Measurements from ENCODE around the gene CBX1. TPM values are rescaled to one million over a fixed set of nuclear protein-coding genes. Genes with fewer than 3 reads are reported as not detected.

CBX1 gene
- total RNA-seq, 1 donor, result 8.1 TPM

- Histone ChIP-seq H3K4me3 (ENCODE audit: low read length) (no peak overlapping the region), H3K9me3 (ENCODE audit: low read depth, low read length) (no peaks in the 10 kb centered on the region), H3K4me1 (ENCODE audit: insufficient read depth, low read length) (no peaks in the 10 kb centered on the region), H3K27me3 (ENCODE audit: insufficient read depth, low read length) (no peaks in the 10 kb centered on the region)
Observed at GRCh38 chr17:48129981-48130380, 28.7 kb upstream of the CBX1 start.

- Histone ChIP-seq H3K27me3 (ENCODE audit: insufficient read depth, low read length) (no peaks in the 10 kb centered on the region), H3K9me3 (ENCODE audit: low read depth, low read length) (no peaks in the 10 kb centered on the region), H3K4me1 (ENCODE audit: insufficient read depth, low read length) (no peaks in the 10 kb centered on the region), H3K4me3 (ENCODE audit: low read length) (no peak overlapping the region)
Observed at GRCh38 chr17:48128400-48128799, 27.1 kb upstream of the CBX1 start.

- H3K4me3 ChIP-seq (ENCODE audit: low read length), result no peak overlapping the region
- no peaks in the 10 kb centered on the region for H3K4me1 ChIP-seq (ENCODE audit: insufficient read depth, low read length)
- H3K9me3 ChIP-seq (ENCODE audit: low read depth, low read length), result no peaks in the 10 kb centered on the region
- H3K27me3 ChIP-seq (ENCODE audit: insufficient read depth, low read length), result no peaks in the 10 kb centered on the region
Observed at GRCh38 chr17:48127371-48128051, 26.2 kb upstream of the CBX1 start.

- Histone ChIP-seq H3K4me1 (ENCODE audit: insufficient read depth, low read length) (no peaks in the 10 kb centered on the region), H3K4me3 (ENCODE audit: low read length) (no peak overlapping the region), H3K9me3 (ENCODE audit: low read depth, low read length) (no peaks in the 10 kb centered on the region), H3K27me3 (ENCODE audit: insufficient read depth, low read length) (no peaks in the 10 kb centered on the region)
Observed at GRCh38 chr17:48126532-48126850, 25.2 kb upstream of the CBX1 start.

- Histone ChIP-seq H3K4me1 (ENCODE audit: insufficient read depth, low read length) (no peaks in the 10 kb centered on the region), H3K9me3 (ENCODE audit: low read depth, low read length) (no peaks in the 10 kb centered on the region), H3K4me3 (ENCODE audit: low read length) (no peak overlapping the region), H3K27me3 (ENCODE audit: insufficient read depth, low read length) (no peaks in the 10 kb centered on the region)
Observed at GRCh38 chr17:48125829-48126531, 24.7 kb upstream of the CBX1 start.

GRCh38 chr17:48123776-48124388, 22.6 kb upstream of the CBX1 start:
- Histone ChIP-seq H3K4me3 (ENCODE audit: low read length) (no peak overlapping the region), H3K27me3 (ENCODE audit: insufficient read depth, low read length) (no peaks in the 10 kb centered on the region), H3K4me1 (ENCODE audit: insufficient read depth, low read length) (no peaks in the 10 kb centered on the region), H3K9me3 (ENCODE audit: low read depth, low read length) (no peaks in the 10 kb centered on the region)

GRCh38 chr17:48123111-48123510, 21.8 kb upstream of the CBX1 start:
- Histone ChIP-seq H3K9me3 (ENCODE audit: low read depth, low read length) (no peaks in the 10 kb centered on the region), H3K27me3 (ENCODE audit: insufficient read depth, low read length) (no peaks in the 10 kb centered on the region), H3K4me1 (ENCODE audit: insufficient read depth, low read length) (no peaks in the 10 kb centered on the region), H3K4me3 (ENCODE audit: low read length) (no peak overlapping the region)

- H3K4me3 ChIP-seq (ENCODE audit: low read length), result no peak overlapping the region
- no peaks in the 10 kb centered on the region for H3K9me3 ChIP-seq (ENCODE audit: low read depth, low read length)
- H3K4me1 ChIP-seq (ENCODE audit: insufficient read depth, low read length), result no peaks in the 10 kb centered on the region
- no peaks in the 10 kb centered on the region for H3K27me3 ChIP-seq (ENCODE audit: insufficient read depth, low read length)
Observed at GRCh38 chr17:48122665-48123045, 21.4 kb upstream of the CBX1 start.

GRCh38 chr17:48121923-48122664, 20.8 kb upstream of the CBX1 start:
- no peaks in the 10 kb centered on the region for H3K9me3 ChIP-seq (ENCODE audit: low read depth, low read length)
- H3K4me1 ChIP-seq (ENCODE audit: insufficient read depth, low read length), result no peaks in the 10 kb centered on the region
- no peak overlapping the region for H3K4me3 ChIP-seq (ENCODE audit: low read length)
- no peaks in the 10 kb centered on the region for H3K27me3 ChIP-seq (ENCODE audit: insufficient read depth, low read length)

- H3K9me3 ChIP-seq (ENCODE audit: low read depth, low read length), result no peaks in the 10 kb centered on the region
- no peak overlapping the region for H3K4me3 ChIP-seq (ENCODE audit: low read length)
- peaks cover 72% of the 10 kb centered on the region for H3K4me1 ChIP-seq (ENCODE audit: insufficient read depth, low read length)
- H3K27me3 ChIP-seq (ENCODE audit: insufficient read depth, low read length), result no peaks in the 10 kb centered on the region
Observed at GRCh38 chr17:48113201-48113676, 12.0 kb upstream of the CBX1 start.

GRCh38 chr17:48111937-48112241, 10.6 kb upstream of the CBX1 start:
- H3K4me1 ChIP-seq (ENCODE audit: insufficient read depth, low read length), result peaks cover 78% of the 10 kb centered on the region
- H3K4me3 ChIP-seq (ENCODE audit: low read length), result no peak overlapping the region
- H3K27me3 ChIP-seq (ENCODE audit: insufficient read depth, low read length), result no peaks in the 10 kb centered on the region
- H3K9me3 ChIP-seq (ENCODE audit: low read depth, low read length), result no peaks in the 10 kb centered on the region

GRCh38 chr17:48110761-48111160, 9.5 kb upstream of the CBX1 start:
- no peaks in the 10 kb centered on the region for H3K27me3 ChIP-seq (ENCODE audit: insufficient read depth, low read length)
- no peaks in the 10 kb centered on the region for H3K9me3 ChIP-seq (ENCODE audit: low read depth, low read length)
- H3K4me1 ChIP-seq (ENCODE audit: insufficient read depth, low read length), result peaks cover 82% of the 10 kb centered on the region
- no peak overlapping the region for H3K4me3 ChIP-seq (ENCODE audit: low read length)

GRCh38 chr17:48107137-48108055, 6.1 kb upstream of the CBX1 start, which contains the start of gene SNX11:
Gene SNX11 (plus strand): TSS chr17:48107766. CDS start chr17:48112044, 4,278 bp downstream.
- Histone ChIP-seq H3K4me3 (ENCODE audit: low read length) (peak within 1 kb of the TSS; percentile 96), H3K27me3 (ENCODE audit: insufficient read depth, low read length) (no peaks in the 10 kb centered on the region), H3K4me1 (ENCODE audit: insufficient read depth, low read length) (peaks cover 83% of the 10 kb centered on the region), H3K9me3 (ENCODE audit: low read depth, low read length) (no peaks in the 10 kb centered on the region)

- H3K9me3 ChIP-seq (ENCODE audit: low read depth, low read length), result no peaks in the 10 kb centered on the region
- peaks cover 83% of the 10 kb centered on the region for H3K4me1 ChIP-seq (ENCODE audit: insufficient read depth, low read length)
- no peaks in the 10 kb centered on the region for H3K27me3 ChIP-seq (ENCODE audit: insufficient read depth, low read length)
- H3K4me3 ChIP-seq (ENCODE audit: low read length), result peak overlapping the region; percentile 96
Observed at GRCh38 chr17:48106802-48107136, 5.5 kb upstream of the CBX1 start.

Data from mononuclear cell (primary cell).